ENCODE data around the gene RPL4. TPM values are rescaled to one million over a fixed set of nuclear protein-coding genes. Genes with fewer than 3 reads are reported as not detected.

RPL4 gene
- total and polyA plus RNA-seq, 11 donors = 1,009 to 4,065 (median 1,364) TPM

DNA sequence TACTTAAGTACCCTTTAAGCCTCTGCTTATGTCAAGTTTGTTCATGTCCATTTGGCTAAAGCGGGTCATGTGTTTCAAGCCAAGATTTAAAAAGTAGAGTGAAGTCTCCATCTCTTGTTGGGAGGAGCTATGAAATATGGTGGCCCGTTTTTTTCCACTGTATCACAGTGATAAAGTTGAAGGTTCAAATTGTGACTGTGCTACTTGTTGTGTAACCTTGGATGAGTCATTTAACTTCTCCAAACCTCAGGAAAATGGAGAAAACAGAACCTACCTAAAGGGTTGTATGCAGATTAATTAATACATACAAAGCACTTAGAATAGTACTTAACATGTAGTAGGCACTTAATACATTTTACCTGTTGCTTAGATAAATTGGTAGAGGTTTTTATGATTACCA is 50.5 kb downstream of the RPL4 start:
- H3K4me3 ChIP-seq = no peak overlapping the region
- H3K27ac ChIP-seq = no peak overlapping the region
- TF ChIP-seq, protein P1, sequence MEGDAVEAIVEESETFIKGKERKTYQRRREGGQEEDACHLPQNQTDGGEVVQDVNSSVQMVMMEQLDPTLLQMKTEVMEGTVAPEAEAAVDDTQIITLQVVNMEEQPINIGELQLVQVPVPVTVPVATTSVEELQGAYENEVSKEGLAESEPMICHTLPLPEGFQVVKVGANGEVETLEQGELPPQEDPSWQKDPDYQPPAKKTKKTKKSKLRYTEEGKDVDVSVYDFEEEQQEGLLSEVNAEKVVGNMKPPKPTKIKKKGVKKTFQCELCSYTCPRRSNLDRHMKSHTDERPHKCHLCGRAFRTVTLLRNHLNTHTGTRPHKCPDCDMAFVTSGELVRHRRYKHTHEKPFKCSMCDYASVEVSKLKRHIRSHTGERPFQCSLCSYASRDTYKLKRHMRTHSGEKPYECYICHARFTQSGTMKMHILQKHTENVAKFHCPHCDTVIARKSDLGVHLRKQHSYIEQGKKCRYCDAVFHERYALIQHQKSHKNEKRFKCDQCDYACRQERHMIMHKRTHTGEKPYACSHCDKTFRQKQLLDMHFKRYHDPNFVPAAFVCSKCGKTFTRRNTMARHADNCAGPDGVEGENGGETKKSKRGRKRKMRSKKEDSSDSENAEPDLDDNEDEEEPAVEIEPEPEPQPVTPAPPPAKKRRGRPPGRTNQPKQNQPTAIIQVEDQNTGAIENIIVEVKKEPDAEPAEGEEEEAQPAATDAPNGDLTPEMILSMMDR (IDR thresholded peaks at IDR 0.05) = no peak
- no peak for TF ChIP-seq POLR2A (IDR thresholded peaks at IDR 0.05)

DNA sequence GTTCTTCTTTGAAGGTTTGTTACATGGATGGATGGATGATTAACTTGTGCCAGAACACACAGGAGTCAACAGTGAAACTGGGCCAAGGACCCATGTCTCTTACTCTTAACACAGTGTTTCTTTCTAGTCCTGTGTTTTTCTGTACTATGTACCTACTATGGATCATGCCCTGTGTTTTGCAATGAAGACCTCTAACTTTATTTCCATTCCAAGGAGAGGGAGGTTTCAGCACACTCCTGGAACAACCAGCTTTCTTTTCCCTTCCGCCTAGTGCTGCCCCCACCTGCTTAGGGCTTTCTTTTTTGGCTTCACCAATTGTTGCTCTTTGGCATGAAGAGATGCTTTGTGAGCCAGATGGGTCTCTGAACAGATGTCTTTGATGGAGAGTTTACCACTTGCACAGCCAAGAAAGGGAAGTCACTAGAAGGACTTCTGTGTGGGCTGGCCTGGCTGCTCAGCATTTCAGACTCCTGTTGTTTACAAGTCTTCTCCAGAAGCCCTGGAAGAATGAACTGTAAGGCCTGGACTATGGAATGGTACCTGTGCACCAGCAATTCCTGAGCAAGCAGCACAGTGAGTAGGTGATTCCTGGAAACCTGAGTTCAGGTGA is 51.6 kb downstream of the RPL4 start:
- Histone ChIP-seq H3K4me1 (peaks cover 0 to 16% (median 0%) of the 10 kb centered on the region in 12 donors), H3K36me3 (peaks cover 0 to 23% (median 0%) of the 10 kb centered on the region in 9 donors), H3K9me3 (no peaks in the 10 kb centered on the region), H3K27me3 (no peaks in the 10 kb centered on the region), H3K4me3 (no peak overlapping the region), H3K27ac (peak overlapping the region in 1 of 12 donors; percentile 16)
- intact Hi-C loops (cut with DNase I) = no loop called here
- ATAC-seq (peak; percentile 46 to 79 (median 50)), DNase-seq (no peak)
- WGBS, 4 donors = 84 to 90% (median 87%) methylated on average over 1 of the region's 1 CpG
- TF ChIP-seq POLR2A (IDR thresholded peaks at IDR 0.05) = no peak
- TF ChIP-seq, protein P1 (IDR thresholded peaks at IDR 0.05) = no peak

More for the DNA sequence above, 50.5 kb downstream of the RPL4 start:
- ATAC-seq = no peak
- peaks cover 0 to 15% (median 0%) of the 10 kb centered on the region in 9 donors for H3K36me3 ChIP-seq
- 90 to 95% (median 94%) methylated on average over 2 of the region's 2 CpGs for WGBS, 4 donors
- intact Hi-C loops (cut with DNase I) = no loop called here
- no peaks in the 10 kb centered on the region for H3K9me3 ChIP-seq
- no peak for DNase-seq
- no peaks in the 10 kb centered on the region for H3K27me3 ChIP-seq
- H3K4me1 ChIP-seq = peaks cover 0 to 16% (median 0%) of the 10 kb centered on the region in 12 donors

DNA sequence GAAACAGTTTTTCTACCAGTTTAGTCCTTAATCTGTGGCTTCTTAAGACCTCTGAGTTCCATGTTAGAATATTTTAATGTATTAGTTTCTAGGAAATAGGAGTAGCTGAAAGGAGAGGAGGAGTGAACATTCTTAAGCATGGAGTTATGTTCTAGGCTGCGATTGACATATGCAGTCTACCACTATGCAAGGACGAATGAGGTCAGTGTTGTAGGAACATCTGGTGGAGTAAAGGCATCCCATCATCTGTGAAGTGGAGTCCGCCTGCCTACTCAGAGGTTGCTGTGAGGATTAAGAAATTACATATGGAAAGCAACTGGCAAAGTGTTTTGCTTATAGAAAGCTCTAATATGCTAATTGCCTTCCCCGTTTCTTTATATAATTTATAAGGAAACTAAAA is 52.2 kb downstream of the RPL4 start:
- Histone ChIP-seq H3K36me3 (peaks cover 0 to 24% (median 0%) of the 10 kb centered on the region in 9 donors), H3K4me3 (no peak overlapping the region), H3K27me3 (no peaks in the 10 kb centered on the region), H3K9me3 (no peaks in the 10 kb centered on the region), H3K4me1 (peaks cover 0 to 16% (median 0%) of the 10 kb centered on the region in 12 donors), H3K27ac (no peak overlapping the region)
- peak in 1 of 4 donors; percentile 43 for ATAC-seq
- TF ChIP-seq, protein P1 (IDR thresholded peaks at IDR 0.05) = no peak
- no peak for TF ChIP-seq POLR2A (IDR thresholded peaks at IDR 0.05)
- 85 to 91% (median 88%) methylated on average over 4 of the region's 4 CpGs for WGBS, 4 donors
- DNase-seq = no peak
- intact Hi-C loops (cut with DNase I) = no loop called here

Small RNAs within 50 kb of the gene (microRNA-seq; reads per million reads assigned to microRNA genes)
- 0 to 0.32 (median 0) reads per million in 4 donors for gene MIR4512

Other genes with a start within 250 kb of the RPL4 start
- gene DIS3L, start 211.3 kb downstream of the RPL4 start, total RNA-seq = 10 to 100 TPM; 26.7 to 62.5 (median 35.7) TPM
- gene DIS3L, start 211.3 kb downstream of the RPL4 start, polyA plus RNA-seq = 10 to 100 TPM; 13.0 to 16.0 TPM
- gene TIPIN, start 148.2 kb downstream of the RPL4 start, total RNA-seq = 1 to 10 TPM; 1.9 to 6.2 (median 3.8) TPM
- gene TIPIN, start 148.2 kb downstream of the RPL4 start, polyA plus RNA-seq = 1 to 10 TPM; 2.2 to 5.9 TPM
- 100 to 1,000 TPM in 2 of 9 donors, 10 to 100 TPM in 7; 34.6 to 134 (median 39.3) TPM for gene MAP2K1, start 117.9 kb downstream of the RPL4 start, total RNA-seq
- 100 to 1,000 TPM in 1 of 2 donors, 10 to 100 TPM in 1; 15.8 to 164 TPM for gene MAP2K1, start 117.9 kb downstream of the RPL4 start, polyA plus RNA-seq
- 10 to 100 TPM; 25.4 to 38.6 (median 28.3) TPM for gene SNAPC5, start 7.1 kb downstream of the RPL4 start, total RNA-seq
- 10 to 100 TPM; 30.0 to 59.5 TPM for gene SNAPC5, start 7.1 kb downstream of the RPL4 start, polyA plus RNA-seq
- gene ZWILCH, start 471 bp upstream of the RPL4 start, total RNA-seq = 1 to 10 TPM; 1.8 to 5.4 (median 2.6) TPM
- 1 to 10 TPM in 1 of 2 donors, under 1 TPM in 1; 0.53 to 4.7 TPM for gene ZWILCH, start 471 bp upstream of the RPL4 start, polyA plus RNA-seq
- gene LCTL, start 61.1 kb upstream of the RPL4 start, total RNA-seq = not detected
- gene LCTL, start 61.1 kb upstream of the RPL4 start, polyA plus RNA-seq = not detected
- gene SMAD6, start 197.4 kb upstream of the RPL4 start, total RNA-seq = 10 to 100 TPM; 14.4 to 65.9 (median 20.8) TPM
- 10 to 100 TPM; 10.4 to 19.0 TPM for gene SMAD6, start 197.4 kb upstream of the RPL4 start, polyA plus RNA-seq